Activated CD4-positive, alpha-beta memory T cell treated with anti-CD3 and anti-CD28 coated beads, Interleukin-2, amount 10 ng/mL, durations not matched to agents 7 days and 5 days (primary cell): ENCODE measurements around the gene RXRA. TPM values are rescaled to one million over a fixed set of nuclear protein-coding genes. Genes with fewer than 3 reads are reported as not detected.
"Not testable (repeated sequence)": the region's sequence is repeated elsewhere in the genome, so short reads cannot be mapped to it uniquely, and the experiment has no call there.

Experiments
- CTCF ChIA-PET: fragments of 350-600 bp; sonication (Branson Sonifier 250); formaldehyde crosslinking; loops from one replicate; lab custom pipeline; 2021; ENCODE audit warnings: antibody characterized with exemption, inconsistent platforms; lab: Charles Lee
- POLR2A ChIA-PET: fragments of 350-600 bp; sonication (Branson Sonifier 250); formaldehyde crosslinking; loops from one replicate; lab custom pipeline; 2021; ENCODE audit warnings: antibody characterized with exemption; lab: Charles Lee
- DNase-seq: peaks from one replicate; pipeline ENCODE4 v3.0.0-alpha.2; 2020
- H3K27ac Mint-ChIP-seq: one replicate; pipeline ENCODE4 v1.8.0; 2021; ENCODE audit warnings: mild to moderate bottlenecking, mixed read lengths
- H3K27me3 Mint-ChIP-seq: one replicate; pipeline ENCODE4 v1.8.0; 2021; ENCODE audit warnings: mixed read lengths
- H3K36me3 Mint-ChIP-seq: one replicate; pipeline ENCODE4 v1.8.0; 2021; ENCODE audit warnings: low read depth, mixed read lengths
- H3K4me1 Mint-ChIP-seq: one replicate; pipeline ENCODE4 v1.8.0; 2021; ENCODE audit warnings: mixed read lengths
- H3K4me3 Mint-ChIP-seq: one replicate; pipeline ENCODE4 v1.8.0; 2021; ENCODE audit warnings: mild to moderate bottlenecking, mixed read lengths
- H3K9me3 Mint-ChIP-seq: one replicate; pipeline ENCODE4 v1.8.0; 2021; ENCODE audit warnings: mixed read lengths
- total RNA-seq, 2 experiments: library from RNA; stranded (reverse); gene quantifications; one replicate each; pipeline ENCODE4 v1.2.3, GENCODE V29; 2021

RXRA gene
- total RNA-seq, 2 experiments from 2014 or later = 7.0 to 7.8 TPM

DNA sequence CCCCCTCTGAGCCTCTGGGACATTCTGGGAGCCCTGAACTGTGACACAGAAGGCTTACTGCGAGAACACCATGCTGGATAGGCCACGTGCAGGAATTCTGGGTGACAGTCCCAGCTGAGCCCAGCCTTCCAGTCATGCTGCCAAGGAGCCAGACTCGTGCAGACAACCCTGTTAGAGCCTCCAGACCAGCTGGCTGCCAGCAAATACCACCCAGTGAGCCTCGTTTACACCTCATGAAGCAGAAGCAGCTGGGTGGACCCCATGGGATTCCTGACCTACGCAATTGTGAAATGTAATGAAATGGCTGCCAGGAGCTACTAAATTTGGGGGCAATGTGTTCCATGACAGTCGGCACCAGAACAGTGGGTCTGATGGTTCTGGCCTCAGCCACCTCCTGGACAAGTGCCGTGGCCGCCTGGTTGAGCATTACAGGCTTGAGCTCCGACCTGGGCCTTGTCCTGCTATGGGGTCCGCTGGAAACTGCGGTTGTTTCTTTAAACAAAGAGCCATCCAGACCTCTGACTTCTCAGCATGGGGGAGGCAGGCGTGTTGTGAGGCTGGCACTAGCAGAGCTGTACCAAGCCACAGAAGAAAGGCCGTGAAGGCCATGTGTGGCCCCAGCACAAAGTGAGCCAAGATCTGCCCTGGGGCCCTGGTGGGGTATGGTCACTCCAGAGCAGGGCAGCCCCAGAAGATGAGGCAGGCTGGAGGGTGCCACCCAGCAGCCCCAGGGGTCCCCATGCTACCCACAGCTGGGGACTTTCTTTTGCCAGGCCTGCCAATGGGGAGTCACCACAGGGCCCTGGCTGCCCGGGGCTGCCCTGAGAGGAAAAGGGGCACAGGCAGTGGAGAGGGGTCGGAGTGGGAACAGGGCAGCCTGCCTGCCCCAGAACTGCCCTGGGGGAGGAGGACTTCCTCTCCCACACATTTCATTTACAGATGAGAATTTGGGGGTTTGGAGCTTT, 19.3 kb upstream of the RXRA start:
- no peak overlapping the region for H3K27ac Mint-ChIP-seq
- no peaks in the 10 kb centered on the region for H3K9me3 Mint-ChIP-seq
- H3K27me3 Mint-ChIP-seq = peaks cover 18% of the 10 kb centered on the region
- no peak overlapping the region for H3K4me3 Mint-ChIP-seq
- CTCF ChIA-PET = no interaction called here
- DNase-seq = no peak
- POLR2A ChIA-PET = no interaction called here
- no peaks in the 10 kb centered on the region for H3K36me3 Mint-ChIP-seq
- peaks cover 7% of the 10 kb centered on the region for H3K4me1 Mint-ChIP-seq

DNA sequence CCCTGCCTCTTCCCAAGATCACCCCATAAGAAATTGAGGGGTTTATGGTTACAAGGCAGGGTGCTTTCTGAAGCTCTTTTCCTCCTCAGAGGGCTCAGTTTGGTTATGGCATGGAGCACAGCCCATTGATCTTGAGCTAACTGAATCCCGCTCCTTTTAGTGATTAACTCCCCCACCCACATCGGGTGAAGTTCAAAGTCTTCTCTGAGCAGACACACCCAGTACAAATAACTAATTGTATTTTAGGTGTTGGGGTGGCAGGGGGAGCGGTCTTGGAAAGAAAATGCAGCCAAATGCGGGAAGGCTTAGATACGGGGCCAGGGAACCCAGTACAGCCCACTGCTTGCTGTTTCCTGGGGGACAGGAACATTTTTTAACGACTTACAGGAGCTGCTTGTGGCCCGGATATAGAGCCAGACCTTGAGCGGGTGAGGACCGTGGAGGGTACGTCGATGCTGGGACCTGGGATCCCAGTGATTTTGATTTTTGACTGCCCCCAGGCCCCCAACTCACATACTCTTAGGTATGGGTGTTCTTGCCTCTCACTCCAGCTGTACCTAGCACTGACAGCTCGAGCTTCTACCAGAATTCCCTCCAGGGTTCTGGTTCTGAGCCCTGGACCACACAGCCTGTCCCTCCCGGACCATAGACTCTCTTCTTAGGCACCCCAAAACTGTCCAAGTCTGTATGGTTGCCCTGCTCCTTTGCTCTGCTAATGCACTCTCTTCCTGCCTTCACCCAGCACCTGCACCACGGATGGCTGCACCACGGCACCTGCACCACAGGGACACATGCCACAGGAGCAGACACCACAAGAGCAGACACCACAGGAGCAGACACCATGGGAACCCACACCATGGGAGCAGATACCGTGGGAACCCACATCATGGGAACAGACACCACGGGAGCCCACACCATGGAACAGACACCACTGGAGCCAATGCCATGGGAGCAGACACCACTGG, 18.3 kb upstream of the RXRA start:
- Mint-ChIP-seq H3K36me3 (no peaks in the 10 kb centered on the region), H3K9me3 (no peaks in the 10 kb centered on the region), H3K27me3 (peaks cover 25% of the 10 kb centered on the region), H3K4me3 (no peak overlapping the region), H3K27ac (no peak overlapping the region), H3K4me1 (no peaks in the 10 kb centered on the region)
- CTCF ChIA-PET = no interaction called here
- DNase-seq = no peak
- POLR2A ChIA-PET = no interaction called here

DNA sequence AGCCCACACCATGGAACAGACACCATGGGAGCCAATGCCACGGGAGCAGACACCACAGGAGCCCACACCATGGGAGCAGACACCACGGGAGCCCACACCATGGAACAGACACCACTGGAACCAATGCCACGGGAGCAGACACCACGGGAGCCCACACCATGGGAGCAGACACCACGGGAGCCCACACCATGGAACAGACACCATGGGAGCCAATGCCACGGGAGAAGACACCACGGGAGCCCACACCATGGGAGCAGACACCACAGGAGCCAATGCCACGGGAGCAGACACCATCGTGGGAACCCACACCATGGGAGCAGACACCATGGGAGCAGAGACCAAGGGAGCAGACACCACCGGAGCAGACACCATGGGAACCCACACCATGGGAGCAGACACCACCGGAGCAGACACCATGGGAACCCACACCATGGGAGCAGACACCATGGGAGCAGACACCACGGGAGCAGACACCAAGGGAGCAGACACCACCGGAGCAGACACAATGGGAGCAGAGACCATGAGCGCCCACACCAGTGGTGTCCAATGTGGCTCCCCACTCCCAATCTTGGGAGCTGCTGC, 17.5 kb upstream of the RXRA start:
- H3K9me3 Mint-ChIP-seq, POLR2A ChIA-PET, CTCF ChIA-PET, H3K36me3 Mint-ChIP-seq, H3K27ac Mint-ChIP-seq, H3K4me1 Mint-ChIP-seq, H3K4me3 Mint-ChIP-seq, DNase-seq: not testable (repeated sequence)
- peaks cover 32% of the 10 kb centered on the region for H3K27me3 Mint-ChIP-seq

DNA sequence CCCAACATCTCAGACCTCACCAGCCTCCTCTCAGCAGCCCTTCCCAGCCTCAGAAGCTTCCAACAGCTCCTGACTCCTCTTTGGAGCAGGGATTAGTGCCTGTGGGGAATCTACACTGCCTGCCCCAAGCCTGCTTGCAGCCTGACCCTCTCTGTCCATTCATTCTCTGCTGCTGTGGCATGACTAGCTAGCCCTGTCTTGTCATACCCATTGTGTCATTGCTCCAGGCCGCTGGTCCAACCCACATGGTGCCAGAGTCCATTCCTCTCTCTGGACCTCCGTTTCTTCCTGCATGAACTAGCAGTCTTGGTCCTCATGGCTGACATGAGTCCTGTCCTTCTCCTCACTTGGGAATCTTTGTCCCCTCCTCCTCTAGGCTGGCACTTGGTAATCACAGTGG, 12.8 kb upstream of the RXRA start:
- Mint-ChIP-seq H3K36me3 (no peaks in the 10 kb centered on the region), H3K9me3 (no peaks in the 10 kb centered on the region), H3K27ac (no peak overlapping the region), H3K27me3 (peaks cover 32% of the 10 kb centered on the region), H3K4me3 (no peak overlapping the region), H3K4me1 (no peaks in the 10 kb centered on the region)
- no peak for DNase-seq
- ChIA-PET CTCF (no interaction called here), POLR2A (interaction anchor here (0.9 kb wide), 1 partner anchor 15 kb away, joined by 3 read pairs; no protein-coding TSS in a partner anchor)

DNA sequence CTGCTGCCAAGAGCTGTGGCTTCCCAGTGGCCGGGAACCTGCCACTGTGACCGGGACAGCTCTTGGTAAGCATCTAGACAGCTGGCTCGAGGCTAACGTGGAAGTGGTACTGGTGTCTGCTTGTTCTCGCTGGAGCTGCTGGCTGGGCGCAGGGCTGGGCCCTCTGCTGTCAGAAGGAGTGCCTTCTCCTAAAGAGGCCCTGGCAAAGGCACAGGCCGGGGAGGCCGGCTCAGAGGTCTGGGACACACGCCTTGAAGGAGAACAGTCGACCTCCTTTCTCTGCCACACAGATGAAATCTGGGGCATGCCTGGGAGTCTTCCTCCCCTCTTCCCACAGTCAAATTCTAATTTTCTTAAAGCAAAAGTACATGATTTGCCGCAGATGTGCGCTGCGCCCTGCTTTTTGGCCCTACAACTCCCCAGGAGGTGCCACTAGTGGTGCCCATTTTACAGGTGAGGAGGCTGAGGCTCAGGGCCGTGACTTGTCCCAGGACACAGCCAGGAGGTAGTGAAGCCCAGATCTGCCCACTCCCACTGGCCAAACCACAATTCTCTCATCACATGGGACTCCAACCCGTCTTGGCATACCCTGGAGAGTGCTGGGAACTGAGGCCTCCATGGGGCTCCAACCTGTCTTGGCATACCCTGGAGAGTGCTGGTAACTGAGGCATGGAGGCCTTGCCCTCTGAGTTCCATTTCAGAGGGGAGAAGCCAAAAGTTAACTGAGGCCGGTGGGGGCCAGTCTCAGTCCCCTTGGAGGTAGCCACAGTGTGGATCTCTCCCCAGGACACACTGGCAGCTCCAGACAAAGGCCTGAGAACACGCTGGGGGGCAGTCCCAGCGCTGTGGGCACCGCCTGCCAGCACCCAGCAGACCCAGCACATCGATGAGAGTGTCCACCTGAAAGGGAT, 12.0 kb upstream of the RXRA start:
- no peak for DNase-seq
- peaks cover 31% of the 10 kb centered on the region for H3K27me3 Mint-ChIP-seq
- CTCF ChIA-PET = no interaction called here
- H3K4me3 Mint-ChIP-seq = no peak overlapping the region
- no peak overlapping the region for H3K27ac Mint-ChIP-seq
- POLR2A ChIA-PET = interaction anchor here (0.9 to 1.3 kb wide), 2 partner anchors 13 to 14 kb away, joined by 3 to 4 read pairs; no protein-coding TSS in a partner anchor
- H3K9me3 Mint-ChIP-seq = no peaks in the 10 kb centered on the region
- no peaks in the 10 kb centered on the region for H3K4me1 Mint-ChIP-seq
- no peaks in the 10 kb centered on the region for H3K36me3 Mint-ChIP-seq

DNA sequence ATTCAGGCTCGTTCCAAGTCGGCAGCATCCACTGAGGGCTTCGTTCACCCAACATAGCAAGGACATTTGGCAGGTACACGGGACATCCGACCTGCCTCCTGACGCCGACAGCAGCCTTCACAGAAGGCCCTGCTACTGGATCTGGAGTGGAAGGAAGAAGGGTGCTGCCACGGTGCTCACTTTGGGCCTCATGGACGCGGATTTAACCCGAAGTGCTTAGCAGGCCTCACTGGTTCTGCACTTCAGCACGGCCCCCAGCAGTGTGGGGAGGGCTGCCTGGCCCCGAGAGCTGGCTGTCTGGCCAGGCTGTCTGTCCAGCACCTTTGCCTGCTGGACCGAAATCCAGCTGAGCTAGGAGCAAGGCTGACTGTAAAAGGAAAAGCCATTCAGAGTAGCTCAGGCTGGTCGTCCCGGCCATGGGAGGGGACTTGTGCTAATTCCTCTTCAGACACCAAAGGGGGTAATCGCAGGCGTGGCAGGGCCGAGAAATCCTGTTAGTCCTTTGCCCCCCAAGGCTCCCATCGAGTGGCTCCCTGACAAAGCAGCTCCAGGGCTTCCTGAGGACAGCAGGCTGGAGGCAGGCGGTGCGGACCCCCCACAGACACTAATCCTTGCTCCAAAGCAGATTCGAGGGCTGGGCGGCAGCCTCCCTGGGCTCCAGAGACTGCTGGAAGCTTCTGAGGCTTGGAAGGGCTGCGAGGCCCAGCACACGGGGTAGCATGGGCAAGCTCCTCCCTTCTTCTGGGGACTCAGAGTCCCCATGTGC, 11.1 kb upstream of the RXRA start:
- no peaks in the 10 kb centered on the region for H3K9me3 Mint-ChIP-seq
- no peak overlapping the region for H3K27ac Mint-ChIP-seq
- H3K36me3 Mint-ChIP-seq = no peaks in the 10 kb centered on the region
- no peak overlapping the region for H3K4me3 Mint-ChIP-seq
- ChIA-PET CTCF (no interaction called here), POLR2A (interaction anchor here (1.3 kb wide), 1 partner anchor 13 kb away, joined by 4 read pairs; no protein-coding TSS in a partner anchor)
- H3K4me1 Mint-ChIP-seq = no peaks in the 10 kb centered on the region
- H3K27me3 Mint-ChIP-seq = peaks cover 27% of the 10 kb centered on the region
- DNase-seq = no peak

DNA sequence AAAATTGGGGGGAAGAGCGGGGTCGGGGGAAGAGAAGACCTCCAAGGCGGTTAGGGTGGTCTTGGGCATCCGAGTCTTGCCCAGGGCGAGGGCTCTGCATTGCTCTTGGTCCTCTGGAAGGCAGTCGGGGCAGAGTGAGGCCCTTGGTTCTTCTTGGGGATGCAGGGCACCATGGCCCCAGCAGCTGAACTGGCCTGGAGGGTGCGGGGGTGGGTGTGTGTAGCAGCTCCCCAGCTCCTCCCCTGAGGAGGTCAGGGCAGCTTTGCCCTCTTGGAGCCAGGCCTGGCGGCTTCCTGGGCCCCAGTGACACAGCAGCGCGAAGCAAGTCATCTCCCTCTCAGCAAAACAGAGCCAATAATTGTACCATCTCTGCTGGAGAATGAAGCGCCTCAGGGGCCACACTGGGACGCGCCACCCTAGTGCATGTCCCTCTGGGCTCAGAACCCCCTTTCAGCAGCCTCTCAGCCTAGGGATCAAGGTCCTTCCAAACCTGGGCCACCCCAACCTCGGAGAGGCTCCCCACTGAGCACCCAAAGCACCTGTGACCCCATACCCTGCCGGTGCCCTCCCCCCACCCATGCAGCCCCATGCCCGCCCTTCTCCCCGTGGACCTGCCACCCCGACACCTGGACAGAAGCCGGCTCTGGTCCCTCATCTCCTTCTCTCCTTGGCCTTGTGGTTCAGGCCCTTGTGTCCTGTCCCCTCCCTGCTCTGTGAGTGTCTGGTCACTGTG, 10.4 kb upstream of the RXRA start:
- Mint-ChIP-seq H3K27ac (no peak overlapping the region), H3K27me3 (peaks cover 25% of the 10 kb centered on the region), H3K36me3 (no peaks in the 10 kb centered on the region), H3K4me3 (no peak overlapping the region), H3K9me3 (no peaks in the 10 kb centered on the region), H3K4me1 (no peaks in the 10 kb centered on the region)
- ChIA-PET CTCF (no interaction called here), POLR2A (interaction anchor here (1.3 kb wide), 1 partner anchor 12 kb away, joined by 4 read pairs; no protein-coding TSS in a partner anchor)
- no peak for DNase-seq

DNA sequence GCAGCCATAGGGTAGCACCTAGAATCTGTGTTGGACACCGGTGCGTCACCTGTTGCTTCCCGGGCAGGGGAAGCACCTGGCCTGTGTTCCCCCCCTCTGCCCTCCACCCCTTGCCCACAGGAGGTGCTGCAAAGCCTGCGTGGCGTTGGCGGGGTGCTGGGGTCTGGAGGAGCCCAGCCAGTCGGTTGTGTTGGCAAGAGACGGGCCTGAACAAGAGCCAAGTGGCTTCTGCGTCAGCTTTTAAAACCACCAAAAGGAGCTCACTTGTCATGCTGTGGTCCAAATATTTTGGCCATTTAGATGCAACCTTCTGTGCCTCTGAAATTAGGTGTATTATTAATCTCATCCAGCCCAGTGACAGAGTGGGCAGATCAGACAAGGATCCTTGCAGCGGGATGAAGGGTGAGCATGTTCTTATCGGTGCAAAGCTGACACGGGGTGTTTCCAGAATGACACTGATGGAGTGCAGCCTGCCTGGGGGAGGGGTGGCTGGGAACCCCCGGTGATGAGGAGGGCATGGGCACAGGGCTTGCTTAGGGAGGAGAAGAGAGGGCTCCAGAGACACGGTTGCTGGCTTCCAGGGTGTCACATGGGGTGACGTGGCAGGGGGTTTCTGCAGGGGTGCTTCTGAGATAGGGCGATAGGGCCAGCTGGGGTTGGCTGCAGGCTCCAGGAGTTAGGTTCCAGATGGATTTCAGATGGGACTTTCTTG, 9.7 kb upstream of the RXRA start:
- ChIA-PET POLR2A (no interaction called here), CTCF (no interaction called here)
- Mint-ChIP-seq H3K27ac (no peak overlapping the region), H3K4me3 (no peak overlapping the region), H3K9me3 (no peaks in the 10 kb centered on the region), H3K36me3 (no peaks in the 10 kb centered on the region), H3K4me1 (no peaks in the 10 kb centered on the region), H3K27me3 (peaks cover 22% of the 10 kb centered on the region)
- DNase-seq = no peak

DNA sequence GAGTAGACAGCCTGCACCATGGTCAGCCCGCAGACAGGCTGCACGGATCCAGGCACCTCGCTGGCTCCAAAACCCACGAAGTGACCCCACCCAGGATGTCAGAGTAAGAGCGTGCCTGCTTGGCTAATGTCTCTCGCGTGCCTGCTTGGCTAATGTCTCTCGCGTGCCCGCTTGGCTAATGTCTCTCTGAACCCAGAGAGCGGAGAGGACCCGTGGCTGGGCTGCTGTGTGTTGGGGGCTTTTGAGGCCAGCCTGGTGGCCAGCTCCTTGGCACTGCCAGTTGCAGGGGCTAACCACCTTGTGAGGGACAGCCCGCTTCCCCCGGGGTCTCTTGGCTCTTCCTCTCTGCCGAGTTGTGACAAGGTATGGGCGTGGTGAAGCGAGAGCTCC, 8.9 kb upstream of the RXRA start:
- Mint-ChIP-seq H3K36me3 (no peaks in the 10 kb centered on the region), H3K9me3 (no peaks in the 10 kb centered on the region), H3K27me3 (peaks cover 18% of the 10 kb centered on the region), H3K4me1 (no peaks in the 10 kb centered on the region), H3K27ac (no peak overlapping the region), H3K4me3 (no peak overlapping the region)
- DNase-seq = no peak
- ChIA-PET CTCF (no interaction called here), POLR2A (interaction anchor here (1.6 kb wide), 1 partner anchor 15 kb away, joined by 4 read pairs; no protein-coding TSS in a partner anchor)

DNA sequence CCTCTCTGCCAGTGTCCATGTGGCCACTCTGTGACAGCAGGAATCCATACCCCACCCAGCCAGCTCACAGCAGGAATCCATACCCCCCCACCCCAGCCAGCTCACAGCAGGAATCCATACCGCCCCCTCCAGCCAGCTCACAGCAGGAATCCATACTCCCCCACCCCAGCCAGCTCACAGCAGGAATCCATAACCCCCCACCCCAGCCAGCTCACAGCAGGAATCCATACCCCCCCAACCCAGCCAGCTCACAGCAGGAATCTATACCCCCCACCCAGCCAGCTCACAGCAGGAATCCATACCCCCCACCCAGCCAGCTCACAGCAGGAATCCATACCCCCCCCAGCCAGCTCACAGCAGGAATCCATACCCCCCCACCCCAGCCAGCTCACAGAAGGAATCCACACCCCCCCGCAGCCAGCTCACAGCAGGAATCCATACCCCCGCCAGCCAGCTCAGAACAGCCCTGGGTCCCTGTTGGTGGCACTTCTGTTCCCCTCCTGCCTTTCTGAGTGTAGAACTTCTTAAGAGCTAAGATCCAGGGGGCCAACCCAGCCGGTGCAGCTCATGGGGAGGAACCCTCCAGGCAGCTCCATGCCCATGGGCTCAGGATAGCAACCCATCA, 8.4 kb upstream of the RXRA start:
- no peak for DNase-seq
- Mint-ChIP-seq H3K4me3 (no peak overlapping the region), H3K27me3 (peaks cover 14% of the 10 kb centered on the region), H3K36me3 (no peaks in the 10 kb centered on the region), H3K4me1 (no peaks in the 10 kb centered on the region), H3K9me3 (no peaks in the 10 kb centered on the region), H3K27ac (no peak overlapping the region)
- CTCF ChIA-PET = no interaction called here
- POLR2A ChIA-PET = interaction anchor here (0.6 to 1.6 kb wide), 2 partner anchors 16 to 902 kb away, joined by 3 to 4 read pairs; no protein-coding TSS in a partner anchor
